Subcutaneous adipose tissue (tissue), 4 donors: Measurements from ENCODE around the gene PDE6G. TPM values are rescaled to one million over a fixed set of nuclear protein-coding genes. Genes with fewer than 3 reads are reported as not detected.

Source experiments
- CTCF ChIP-seq: fragments of 450-650 bp; IDR thresholded peaks from one replicate; pipeline ENCODE4 v1.5.1; 2016; ENCODE audit warnings: low read depth, mild to moderate bottlenecking, control low read depth, antibody characterized with exemption, moderate library complexity
- total RNA-seq, 4 donors: library from RNA; depleted of rRNA; stranded (reverse); fragments of >200 nt; gene quantifications; one replicate each; pipeline ENCODE4 v1.1.0, GENCODE V29; 2016

Gene PDE6G
- total RNA-seq, 4 donors from 2014 or later, result 2.7 TPM; not detected in 3

GRCh38 chr17:81700353-81701287, 44.3 kb upstream of the PDE6G start:
- no peak for TF ChIP-seq CTCF

GRCh38 chr17:81697261-81698044, 41.1 kb upstream of the PDE6G start:
- TF ChIP-seq CTCF, result no peak

GRCh38 chr17:81696218-81696941, 40.0 kb upstream of the PDE6G start:
- no peak for TF ChIP-seq CTCF

GRCh38 chr17:81695801-81696200, 39.5 kb upstream of the PDE6G start:
- TF ChIP-seq CTCF, result no peak

GRCh38 chr17:81695211-81695610, 38.9 kb upstream of the PDE6G start:
- no peak for TF ChIP-seq CTCF

- TF ChIP-seq CTCF, result no peak
These were observed 38.5 kb upstream of the PDE6G start for GRCh38 chr17:81694810-81695209.
